ENCODE results near the gene CACNA1D. TPM values are rescaled to one million over a fixed set of nuclear protein-coding genes. Genes with fewer than 3 reads are reported as not detected.

The CACNA1D gene
- total RNA-seq, 1 donor from 2014 or later = 1.9 TPM

DNA sequence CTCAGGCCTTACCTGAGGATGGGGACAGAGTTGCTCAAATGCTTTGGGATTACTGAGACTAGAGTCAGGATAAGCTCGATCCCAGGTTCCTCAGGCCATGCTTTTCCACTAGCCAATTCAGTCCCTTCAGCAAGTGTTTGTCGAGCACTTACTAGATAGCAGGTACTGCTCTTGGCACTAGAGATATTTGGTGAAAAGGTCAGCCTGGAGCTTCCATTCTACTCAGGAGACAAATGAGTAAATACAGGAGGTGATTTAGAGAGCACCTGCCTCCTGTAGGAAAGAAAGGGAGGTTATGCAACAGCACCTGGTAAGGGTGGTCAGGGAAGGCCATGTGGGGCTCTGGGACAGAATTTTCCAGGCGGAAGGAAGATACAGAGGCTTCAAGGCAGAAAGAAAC, 99.9 kb downstream of the CACNA1D start:
- TF ChIP-seq, protein P1, sequence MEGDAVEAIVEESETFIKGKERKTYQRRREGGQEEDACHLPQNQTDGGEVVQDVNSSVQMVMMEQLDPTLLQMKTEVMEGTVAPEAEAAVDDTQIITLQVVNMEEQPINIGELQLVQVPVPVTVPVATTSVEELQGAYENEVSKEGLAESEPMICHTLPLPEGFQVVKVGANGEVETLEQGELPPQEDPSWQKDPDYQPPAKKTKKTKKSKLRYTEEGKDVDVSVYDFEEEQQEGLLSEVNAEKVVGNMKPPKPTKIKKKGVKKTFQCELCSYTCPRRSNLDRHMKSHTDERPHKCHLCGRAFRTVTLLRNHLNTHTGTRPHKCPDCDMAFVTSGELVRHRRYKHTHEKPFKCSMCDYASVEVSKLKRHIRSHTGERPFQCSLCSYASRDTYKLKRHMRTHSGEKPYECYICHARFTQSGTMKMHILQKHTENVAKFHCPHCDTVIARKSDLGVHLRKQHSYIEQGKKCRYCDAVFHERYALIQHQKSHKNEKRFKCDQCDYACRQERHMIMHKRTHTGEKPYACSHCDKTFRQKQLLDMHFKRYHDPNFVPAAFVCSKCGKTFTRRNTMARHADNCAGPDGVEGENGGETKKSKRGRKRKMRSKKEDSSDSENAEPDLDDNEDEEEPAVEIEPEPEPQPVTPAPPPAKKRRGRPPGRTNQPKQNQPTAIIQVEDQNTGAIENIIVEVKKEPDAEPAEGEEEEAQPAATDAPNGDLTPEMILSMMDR (IDR thresholded peaks at IDR 0.05) = no peak
- Mint-ChIP-seq H3K27ac (no peak overlapping the region), H3K36me3 (ENCODE audit: low read depth) (no peaks in the 10 kb centered on the region), H3K4me1 (peaks cover 8% of the 10 kb centered on the region), H3K27me3 (no peaks in the 10 kb centered on the region), H3K9me3 (no peaks in the 10 kb centered on the region), H3K4me3 (no peak overlapping the region)
- DNase-seq (no peak), ATAC-seq (ENCODE audit: low read depth) (no peak)
- POLR2A ChIA-PET = no interaction called here
- intact Hi-C loops (cut with micrococcal nuclease) = no loop called here
- CTCF ChIA-PET = no interaction called here

DNA sequence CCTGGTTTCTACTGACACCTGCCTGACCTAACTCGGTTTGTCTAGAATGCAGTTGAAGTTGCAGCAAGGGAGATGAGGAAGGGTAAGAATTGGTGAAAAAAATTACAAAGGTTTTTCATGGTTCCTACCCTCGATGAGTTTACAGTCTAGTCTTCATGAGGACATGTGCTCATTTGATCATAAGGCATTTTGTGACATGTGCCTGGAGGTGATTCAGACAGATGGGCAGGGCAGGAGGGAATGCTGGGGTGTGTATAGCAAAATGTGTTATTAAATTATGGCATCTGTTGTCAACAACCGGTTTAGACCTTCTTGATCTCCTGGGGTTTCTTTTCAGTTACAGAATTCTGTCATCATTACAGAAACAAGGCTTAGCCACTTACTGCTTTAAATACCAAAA, 101.2 kb downstream of the CACNA1D start:
- H3K27me3 Mint-ChIP-seq = no peaks in the 10 kb centered on the region
- peaks cover 8% of the 10 kb centered on the region for H3K4me1 Mint-ChIP-seq
- ChIA-PET POLR2A (no interaction called here), CTCF (no interaction called here)
- no peaks in the 10 kb centered on the region for H3K9me3 Mint-ChIP-seq
- intact Hi-C loops (cut with micrococcal nuclease) = no loop called here
- no peaks in the 10 kb centered on the region for H3K36me3 Mint-ChIP-seq (ENCODE audit: low read depth)
- ATAC-seq (ENCODE audit: low read depth) (no peak), DNase-seq (no peak)
- TF ChIP-seq, protein P1 (IDR thresholded peaks at IDR 0.05) = no peak
- H3K27ac Mint-ChIP-seq = no peak overlapping the region
- no peak overlapping the region for H3K4me3 Mint-ChIP-seq

DNA sequence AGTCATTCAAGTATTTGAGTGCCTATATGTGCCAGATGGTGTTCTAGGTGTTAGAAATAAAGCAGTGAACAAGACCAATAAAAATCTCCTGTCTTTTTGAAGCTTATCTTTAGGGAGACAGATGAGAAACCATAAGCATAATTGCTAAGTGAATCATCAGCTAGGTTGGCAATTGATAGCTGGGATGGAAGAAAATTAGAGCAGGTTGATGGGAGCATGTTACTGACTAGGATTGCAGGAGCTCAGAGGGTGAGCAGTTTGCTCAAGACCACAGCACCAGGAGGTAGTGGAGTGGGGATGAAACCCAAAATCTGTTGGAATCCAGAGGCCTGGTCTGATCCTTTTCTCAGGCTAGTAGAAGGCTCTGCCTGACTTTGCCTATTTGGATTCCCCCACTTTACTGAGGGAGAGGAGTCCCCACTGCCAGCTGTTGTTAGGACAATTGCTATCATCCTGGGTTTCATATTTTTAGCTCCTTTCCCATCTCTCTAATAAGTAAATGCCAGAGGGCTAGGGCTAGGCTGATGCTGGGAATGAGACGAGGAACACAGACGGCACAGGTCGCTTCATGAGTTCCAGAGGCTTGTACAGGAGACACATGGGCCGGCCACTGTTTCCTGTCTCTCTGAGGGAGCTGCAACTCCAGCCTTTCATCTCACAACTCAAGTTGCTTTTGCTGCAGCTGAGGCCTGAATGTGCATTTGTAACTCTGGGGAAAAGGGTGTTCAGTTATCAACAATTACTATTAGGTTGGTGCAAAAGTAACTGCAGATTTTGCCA, 102.9 kb downstream of the CACNA1D start:
- TF ChIP-seq, protein P1 (IDR thresholded peaks at IDR 0.05) = no peak
- ATAC-seq (ENCODE audit: low read depth) = no peak
- intact Hi-C loops (cut with micrococcal nuclease) = no loop called here
- CTCF ChIA-PET = no interaction called here
- no peaks in the 10 kb centered on the region for H3K9me3 Mint-ChIP-seq
- H3K4me1 Mint-ChIP-seq = peaks cover 8% of the 10 kb centered on the region
- no peak overlapping the region for H3K27ac Mint-ChIP-seq
- no peaks in the 10 kb centered on the region for H3K27me3 Mint-ChIP-seq
- POLR2A ChIA-PET = no interaction called here
- no peaks in the 10 kb centered on the region for H3K36me3 Mint-ChIP-seq (ENCODE audit: low read depth)
- DNase-seq = no peak
- H3K4me3 Mint-ChIP-seq = no peak overlapping the region

DNA sequence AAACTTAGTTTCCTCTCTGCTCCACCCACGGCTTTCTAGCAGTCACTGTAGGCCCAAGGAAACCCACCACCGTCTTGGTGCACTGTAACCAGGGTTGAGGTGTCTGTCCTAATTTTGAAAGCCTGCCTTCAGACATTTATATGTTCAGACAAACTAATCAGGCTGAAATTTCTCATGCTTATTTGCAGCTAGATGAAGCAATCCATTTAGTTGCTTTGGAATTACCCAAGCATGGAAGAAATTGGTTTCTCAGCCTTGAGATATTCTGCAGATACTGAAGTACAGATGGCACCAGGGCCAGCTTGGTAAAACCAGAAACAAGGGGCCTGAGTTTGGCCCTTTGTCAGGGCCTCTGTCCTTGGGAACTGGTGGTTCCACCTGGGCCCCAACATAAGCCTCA, 105.4 kb downstream of the CACNA1D start:
- H3K4me1 Mint-ChIP-seq = no peaks in the 10 kb centered on the region
- ChIA-PET CTCF (no interaction called here), POLR2A (no interaction called here)
- DNase-seq = no peak
- no peaks in the 10 kb centered on the region for H3K9me3 Mint-ChIP-seq
- no peaks in the 10 kb centered on the region for H3K27me3 Mint-ChIP-seq
- intact Hi-C loops (cut with micrococcal nuclease) = no loop called here
- no peak overlapping the region for H3K4me3 Mint-ChIP-seq
- no peaks in the 10 kb centered on the region for H3K36me3 Mint-ChIP-seq (ENCODE audit: low read depth)
- H3K27ac Mint-ChIP-seq = no peak overlapping the region
- TF ChIP-seq, protein P1 (IDR thresholded peaks at IDR 0.05) = no peak
- no peak for ATAC-seq (ENCODE audit: low read depth)

DNA sequence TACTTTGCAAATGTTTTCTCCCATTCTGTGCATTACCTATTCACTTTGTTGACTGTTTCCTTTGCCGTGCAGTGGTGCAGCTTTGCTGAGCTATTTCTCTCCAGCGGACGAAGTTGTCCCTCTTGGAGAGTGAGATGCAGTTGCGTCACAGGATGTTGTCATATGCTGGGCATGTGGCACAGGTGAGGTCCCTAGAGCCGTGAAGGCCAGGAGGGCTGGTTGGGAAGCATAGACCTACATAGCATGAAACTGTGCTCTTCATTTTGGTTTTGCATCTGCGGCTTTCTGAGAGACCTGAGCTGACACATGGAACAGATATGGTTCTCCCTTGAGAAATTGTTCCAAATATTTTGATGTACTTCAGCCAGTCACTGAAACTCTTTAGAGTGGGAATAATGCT, 108.5 kb downstream of the CACNA1D start:
- POLR2A ChIA-PET = no interaction called here
- no peak for DNase-seq
- TF ChIP-seq, protein P1 (IDR thresholded peaks at IDR 0.05) = no peak
- H3K27me3 Mint-ChIP-seq = no peaks in the 10 kb centered on the region
- CTCF ChIA-PET = no interaction called here
- intact Hi-C loops (cut with micrococcal nuclease) = no loop called here
- no peak overlapping the region for H3K4me3 Mint-ChIP-seq
- H3K4me1 Mint-ChIP-seq = no peaks in the 10 kb centered on the region
- no peaks in the 10 kb centered on the region for H3K9me3 Mint-ChIP-seq
- no peak overlapping the region for H3K27ac Mint-ChIP-seq
- ATAC-seq (ENCODE audit: low read depth) = no peak
- H3K36me3 Mint-ChIP-seq (ENCODE audit: low read depth) = no peaks in the 10 kb centered on the region

All from activated B cell treated with CpG ODN at 0.5 μM for 24 hours (primary cell).